Measurements from ENCODE around the gene PYDC1. TPM values are rescaled to one million over a fixed set of nuclear protein-coding genes. Genes with fewer than 3 reads are reported as not detected.

Gene PYDC1
- total and polyA plus RNA-seq, 10 of the 15 experiments (the other 5 are each of a cell fraction or from before 2014, with no cell fraction given) = not detected

- TF ChIP-seq HSF1 (IDR thresholded peaks at IDR 0.05; ENCODE audit: low read depth, low read length) = no peak
- TF ChIP-seq NRF1 (conservative IDR thresholded peaks at IDR 0.05; ENCODE audit: low read depth, low read length) = no peak
- TF ChIP-seq IKZF2 (IDR thresholded peaks at IDR 0.05) = peak in 1 of 2 experiments; percentile 41; a peak in 1 of 4 replicates
- TF ChIP-seq USF1 (IDR thresholded peaks at IDR 0.05; ENCODE audit: borderline replicate concordance, extremely low read length, insufficient read depth, low read depth, low read length) = no peak
- no peak for TF ChIP-seq MEF2B (IDR thresholded peaks at IDR 0.05; ENCODE audit: partially characterized antibody, poor library complexity, severe bottlenecking)
- TF ChIP-seq ETV6 (conservative IDR thresholded peaks at IDR 0.05 in 1 of 2, IDR thresholded peaks at IDR 0.05 in 1 of 2; ENCODE audit: borderline replicate concordance in 1 of 2, low read depth in 1 of 2) = no peak
- no peak for TF ChIP-seq KAT2A (conservative IDR thresholded peaks at IDR 0.05; ENCODE audit: control insufficient read depth, low read depth, low read length)
- no peak for TF ChIP-seq E2F4 (IDR thresholded peaks at IDR 0.05; ENCODE audit: low read depth, low read length)
- TF ChIP-seq BCLAF1 (IDR thresholded peaks at IDR 0.05) = no peak
- TF ChIP-seq, protein P1, sequence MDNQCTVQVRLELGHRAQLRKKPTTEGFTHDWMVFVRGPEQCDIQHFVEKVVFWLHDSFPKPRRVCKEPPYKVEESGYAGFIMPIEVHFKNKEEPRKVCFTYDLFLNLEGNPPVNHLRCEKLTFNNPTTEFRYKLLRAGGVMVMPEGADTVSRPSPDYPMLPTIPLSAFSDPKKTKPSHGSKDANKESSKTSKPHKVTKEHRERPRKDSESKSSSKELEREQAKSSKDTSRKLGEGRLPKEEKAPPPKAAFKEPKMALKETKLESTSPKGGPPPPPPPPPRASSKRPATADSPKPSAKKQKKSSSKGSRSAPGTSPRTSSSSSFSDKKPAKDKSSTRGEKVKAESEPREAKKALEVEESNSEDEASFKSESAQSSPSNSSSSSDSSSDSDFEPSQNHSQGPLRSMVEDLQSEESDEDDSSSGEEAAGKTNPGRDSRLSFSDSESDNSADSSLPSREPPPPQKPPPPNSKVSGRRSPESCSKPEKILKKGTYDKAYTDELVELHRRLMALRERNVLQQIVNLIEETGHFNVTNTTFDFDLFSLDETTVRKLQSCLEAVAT (IDR thresholded peaks at IDR 0.05) = peak; percentile 30; the same call in 1 of the 2 replicates
- no peak for TF ChIP-seq MTA3 (IDR thresholded peaks at IDR 0.05; ENCODE audit: borderline replicate concordance, low read length)
- TF ChIP-seq, protein P2, sequence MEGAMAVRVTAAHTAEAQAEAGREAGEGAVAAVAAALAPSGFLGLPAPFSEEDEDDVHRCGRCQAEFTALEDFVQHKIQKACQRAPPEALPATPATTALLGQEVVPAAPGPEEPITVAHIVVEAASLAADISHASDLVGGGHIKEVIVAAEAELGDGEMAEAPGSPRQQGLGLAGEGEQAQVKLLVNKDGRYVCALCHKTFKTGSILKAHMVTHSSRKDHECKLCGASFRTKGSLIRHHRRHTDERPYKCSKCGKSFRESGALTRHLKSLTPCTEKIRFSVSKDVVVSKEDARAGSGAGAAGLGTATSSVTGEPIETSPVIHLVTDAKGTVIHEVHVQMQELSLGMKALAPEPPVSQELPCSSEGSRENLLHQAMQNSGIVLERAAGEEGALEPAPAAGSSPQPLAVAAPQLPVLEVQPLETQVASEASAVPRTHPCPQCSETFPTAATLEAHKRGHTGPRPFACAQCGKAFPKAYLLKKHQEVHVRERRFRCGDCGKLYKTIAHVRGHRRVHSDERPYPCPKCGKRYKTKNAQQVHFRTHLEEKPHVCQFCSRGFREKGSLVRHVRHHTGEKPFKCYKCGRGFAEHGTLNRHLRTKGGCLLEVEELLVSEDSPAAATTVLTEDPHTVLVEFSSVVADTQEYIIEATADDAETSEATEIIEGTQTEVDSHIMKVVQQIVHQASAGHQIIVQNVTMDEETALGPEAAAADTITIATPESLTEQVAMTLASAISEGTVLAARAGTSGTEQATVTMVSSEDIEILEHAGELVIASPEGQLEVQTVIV (IDR thresholded peaks at IDR 0.05; ENCODE audit: borderline replicate concordance, partially characterized antibody) = no peak
- TF ChIP-seq USF2 (IDR thresholded peaks at IDR 0.05; ENCODE audit: borderline replicate concordance, low read depth, low read length) = no peak
- TF ChIP-seq NBN (IDR thresholded peaks at IDR 0.05) = no peak
- TF ChIP-seq ZNF217 (IDR thresholded peaks at IDR 0.05) = no peak
- TF ChIP-seq, protein P3, sequence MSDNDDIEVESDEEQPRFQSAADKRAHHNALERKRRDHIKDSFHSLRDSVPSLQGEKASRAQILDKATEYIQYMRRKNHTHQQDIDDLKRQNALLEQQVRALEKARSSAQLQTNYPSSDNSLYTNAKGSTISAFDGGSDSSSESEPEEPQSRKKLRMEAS (IDR thresholded peaks at IDR 0.05; ENCODE audit: low read depth, low read length) = no peak
Measured at GRCh38 chr16:31181102-31181830, 35.7 kb downstream of the PYDC1 start (continued).

Measured in GM12878 (cell line).